Natural killer cell (primary cell): ENCODE results near the gene NPHP1. TPM values are rescaled to one million over a fixed set of nuclear protein-coding genes. Genes with fewer than 3 reads are reported as not detected.
A peak's percentile ranks its signal among the peaks of the same experiment; 100 is the strongest.

Experiments used
- ATAC-seq, 3 donors: fragments of 150-1000 bp in 2 of 3; fragments of 200-7000 bp in 1 of 3; cut with Tn5 transposase; 1 replicate in 1 of 3; 2 replicates in 2 of 3; pipeline ENCODE4 v1.10.0; 2021; ENCODE audit warnings: mild to moderate bottlenecking in 2 of 3, moderate library complexity in 2 of 3
- DNase-seq, 2 donors: peaks; one replicate each; pipeline versions ENCODE4 v3.0.0 to v3.0.0-alpha.2; 2013 to 2021; ENCODE audit warnings: mixed read lengths in 1 of 2
- H3K27ac ChIP-seq: one replicate; pipeline ENCODE4 v1.5.1; 2013; ENCODE audit warnings: mild to moderate bottlenecking, low read length
- H3K27me3 ChIP-seq: one replicate; pipeline ENCODE4 v1.6.1; 2013; ENCODE audit warnings: low read length; ENCODE audit not compliant: control insufficient read depth, insufficient read depth
- H3K36me3 ChIP-seq: one replicate; pipeline ENCODE4 v1.6.1; 2013; ENCODE audit warnings: low read length; ENCODE audit not compliant: control insufficient read depth, insufficient read depth
- H3K4me1 ChIP-seq: one replicate; pipeline ENCODE4 v1.6.1; 2013; ENCODE audit warnings: low read length; ENCODE audit not compliant: control insufficient read depth, insufficient read depth
- H3K4me3 ChIP-seq: one replicate; pipeline ENCODE4 v1.5.1; 2013; ENCODE audit warnings: low read length
- H3K9me3 ChIP-seq: one replicate; pipeline ENCODE4 v1.6.1; 2013; ENCODE audit warnings: low read length; ENCODE audit not compliant: control insufficient read depth, insufficient read depth
- H3K27ac Mint-ChIP-seq, 2 donors: one replicate each; pipeline ENCODE4 v1.8.0; 2022; ENCODE audit warnings: mild to moderate bottlenecking in 2 of 2, mixed read lengths in 2 of 2, moderate library complexity in 1 of 2
- H3K27me3 Mint-ChIP-seq, 2 donors: one replicate each; pipeline ENCODE4 v1.8.0; 2022; ENCODE audit warnings: low read depth in 2 of 2, mixed read lengths in 2 of 2
- H3K36me3 Mint-ChIP-seq: one replicate; pipeline ENCODE4 v1.8.0; 2022; ENCODE audit warnings: mixed read lengths
- H3K4me1 Mint-ChIP-seq, 2 donors: one replicate each; pipeline ENCODE4 v1.8.0; 2022; ENCODE audit warnings: mixed read lengths in 2 of 2
- H3K4me3 Mint-ChIP-seq: one replicate; pipeline ENCODE4 v1.8.0; 2022; ENCODE audit warnings: mild to moderate bottlenecking, moderate library complexity, mixed read lengths
- H3K9me3 Mint-ChIP-seq, 2 donors: one replicate each; pipeline ENCODE4 v1.8.0; 2022; ENCODE audit warnings: mixed read lengths in 2 of 2
- WGBS: methylation state at CpG from one replicate; pipeline ENCODE4 v1.1.7; 2013; ENCODE audit warnings: missing lambda C conversion rate; ENCODE audit not compliant: insufficient coverage; 5-methylcytosine and 5-hydroxymethylcytosine counted together
- intact Hi-C: fragments of 100-400 bp; cut with micrococcal nuclease; formaldehyde crosslinking; loops from one replicate; pipeline ENCODE4 v1.14.2; 2022
- total RNA-seq, 4 donors: library from RNA; stranded (reverse); fragments of 120-200 nt in 1 of 4; gene quantifications; one replicate each; pipeline versions ENCODE4 v1.2.3 to v1.2.4, GENCODE V29; 2013 to 2022
- TF ChIP-seq, protein P1 (sequence below): fragments of 200-600 bp; IDR thresholded peaks from one replicate; pipeline ENCODE4 v1.8.0; 2022; ENCODE audit warnings: antibody characterized with exemption

Gene NPHP1
- total RNA-seq, 3 donors from 2014 or later (not counting 1 experiment from before 2014, with no cell fraction given): 0.11 to 0.30 (median 0.24) TPM

DNA sequence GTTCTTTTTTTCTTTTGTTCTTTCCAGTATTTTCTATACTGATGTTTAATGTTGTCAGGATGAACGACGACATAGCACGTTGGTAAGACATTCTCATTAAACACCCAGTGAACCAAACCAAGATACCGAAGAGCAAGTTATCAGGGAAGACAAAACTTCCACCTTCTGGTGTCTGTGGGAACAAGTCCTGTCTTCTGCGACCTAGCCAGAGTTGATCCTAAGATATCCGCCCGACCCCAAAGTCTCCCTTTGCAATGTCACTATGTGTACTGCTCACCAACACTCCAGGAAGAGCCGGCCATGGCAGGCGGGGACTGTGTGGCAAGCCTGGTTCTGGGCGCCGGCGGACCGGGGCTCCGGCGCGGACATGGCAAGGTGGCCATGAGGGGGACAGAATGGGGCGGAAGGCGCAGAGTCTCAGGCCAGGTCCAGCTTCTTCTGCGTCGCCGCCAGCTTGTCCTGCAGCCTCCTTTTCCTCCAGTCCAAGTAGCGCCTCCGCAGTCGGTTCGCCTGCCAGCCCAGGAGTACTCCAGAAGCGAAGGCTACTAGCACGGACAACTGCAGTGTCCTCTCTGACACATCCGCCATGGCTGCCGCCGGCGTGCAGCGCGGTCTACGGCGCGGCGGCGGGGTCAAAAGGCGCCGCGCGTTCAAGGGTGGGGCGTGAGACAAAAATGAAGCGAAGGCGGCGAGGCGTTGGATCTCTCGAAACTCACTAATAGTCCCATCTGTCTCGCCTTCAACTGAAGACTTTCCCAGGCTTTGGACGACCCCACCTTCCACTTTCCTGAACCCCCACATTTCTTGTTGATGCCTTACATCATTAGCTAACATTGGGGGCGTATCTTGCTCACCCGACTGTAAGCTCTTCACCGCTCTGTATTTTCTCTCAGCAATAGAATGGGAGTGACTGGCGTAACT, 7.4 kb upstream of the NPHP1 start, which contains the start of gene MTLN:
TSS of gene MTLN (minus strand) at position 610 of the 921 bp plus-strand sequence. CDS start at position 588, 22 bp downstream.
- H3K27me3 ChIP-seq: peaks cover 4% of the 10 kb centered on the region
- H3K4me3 ChIP-seq: peak within 1 kb of the TSS; percentile 61
- no peaks in the 10 kb centered on the region for H3K9me3 Mint-ChIP-seq
- peak; percentile 87 to 97 (median 97) for ATAC-seq
- H3K36me3 Mint-ChIP-seq: no peaks in the 10 kb centered on the region
- peak within 1 kb of the TSS; percentile 84 to 91 for H3K27ac Mint-ChIP-seq
- WGBS: 8% methylated on average over 53 of the region's 54 CpGs
- peaks cover 5% of the 10 kb centered on the region for H3K4me1 ChIP-seq
- intact Hi-C loops: loop anchor here (1.0 kb wide), 1 partner anchor 8 kb away; no protein-coding TSS in a partner anchor
- peaks cover 15 to 21% of the 10 kb centered on the region in 2 donors for H3K4me1 Mint-ChIP-seq
- H3K36me3 ChIP-seq: peaks cover 3% of the 10 kb centered on the region
- TF ChIP-seq, protein P1, sequence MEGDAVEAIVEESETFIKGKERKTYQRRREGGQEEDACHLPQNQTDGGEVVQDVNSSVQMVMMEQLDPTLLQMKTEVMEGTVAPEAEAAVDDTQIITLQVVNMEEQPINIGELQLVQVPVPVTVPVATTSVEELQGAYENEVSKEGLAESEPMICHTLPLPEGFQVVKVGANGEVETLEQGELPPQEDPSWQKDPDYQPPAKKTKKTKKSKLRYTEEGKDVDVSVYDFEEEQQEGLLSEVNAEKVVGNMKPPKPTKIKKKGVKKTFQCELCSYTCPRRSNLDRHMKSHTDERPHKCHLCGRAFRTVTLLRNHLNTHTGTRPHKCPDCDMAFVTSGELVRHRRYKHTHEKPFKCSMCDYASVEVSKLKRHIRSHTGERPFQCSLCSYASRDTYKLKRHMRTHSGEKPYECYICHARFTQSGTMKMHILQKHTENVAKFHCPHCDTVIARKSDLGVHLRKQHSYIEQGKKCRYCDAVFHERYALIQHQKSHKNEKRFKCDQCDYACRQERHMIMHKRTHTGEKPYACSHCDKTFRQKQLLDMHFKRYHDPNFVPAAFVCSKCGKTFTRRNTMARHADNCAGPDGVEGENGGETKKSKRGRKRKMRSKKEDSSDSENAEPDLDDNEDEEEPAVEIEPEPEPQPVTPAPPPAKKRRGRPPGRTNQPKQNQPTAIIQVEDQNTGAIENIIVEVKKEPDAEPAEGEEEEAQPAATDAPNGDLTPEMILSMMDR: no peak
- peaks cover 3% of the 10 kb centered on the region for H3K9me3 ChIP-seq
- H3K27ac ChIP-seq: peak within 1 kb of the TSS; percentile 54
- DNase-seq: peak; percentile 77 to 85
- peak within 1 kb of the TSS; percentile 95 for H3K4me3 Mint-ChIP-seq
- H3K27me3 Mint-ChIP-seq: peaks cover 21 to 33% of the 10 kb centered on the region in 2 donors

DNA sequence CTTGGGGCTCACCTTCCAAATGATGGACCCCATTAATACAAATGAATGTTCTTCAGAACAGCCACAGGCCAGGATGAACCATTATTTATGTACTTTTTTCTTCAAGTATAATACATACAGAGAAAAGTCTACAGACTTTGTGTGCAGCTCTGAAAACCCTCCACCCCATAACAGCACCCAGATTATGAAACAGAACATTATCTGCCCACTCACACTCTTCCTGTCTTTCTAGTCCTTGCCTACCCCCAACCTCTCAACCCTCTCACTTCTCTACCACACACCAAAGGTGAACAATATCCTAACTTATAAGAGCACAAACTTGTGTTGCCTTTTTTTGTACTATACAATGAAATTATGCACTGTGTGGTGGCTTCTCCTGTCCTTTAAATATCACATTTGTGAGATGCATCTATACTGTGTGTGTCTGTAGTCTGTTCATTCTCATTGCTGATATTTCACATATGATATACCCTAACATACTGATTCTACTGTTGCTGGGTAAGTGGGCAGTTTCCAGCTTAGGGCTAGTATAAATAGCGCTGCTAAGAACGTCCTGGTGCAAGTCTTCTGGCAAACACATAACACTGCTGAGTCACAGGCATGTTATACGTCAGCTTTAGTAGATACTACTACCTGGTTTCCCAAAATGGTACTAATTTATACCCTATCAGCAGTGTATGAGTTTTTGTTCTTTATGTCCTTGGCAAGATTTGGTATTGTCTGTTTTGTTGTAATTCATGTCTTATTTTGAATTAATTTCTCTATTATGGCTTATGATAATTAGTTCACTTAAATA, 1.0 kb upstream of the NPHP1 start:
- intact Hi-C loops: no loop called here
- no peaks in the 10 kb centered on the region for H3K9me3 Mint-ChIP-seq
- H3K4me1 Mint-ChIP-seq: peaks cover 20 to 28% of the 10 kb centered on the region in 2 donors
- TF ChIP-seq, protein P1: no peak
- H3K4me3 ChIP-seq: no peak overlapping the region
- H3K27ac ChIP-seq: no peak overlapping the region
- H3K27ac Mint-ChIP-seq: peak overlapping the region; percentile 71 to 89
- H3K4me1 ChIP-seq: peaks cover 6% of the 10 kb centered on the region
- DNase-seq (no peak), ATAC-seq (no peak)
- no peaks in the 10 kb centered on the region for H3K27me3 ChIP-seq
- no peaks in the 10 kb centered on the region for H3K27me3 Mint-ChIP-seq
- WGBS: 67% methylated on average over 2 of the region's 3 CpGs
- H3K36me3 ChIP-seq: peaks cover 3% of the 10 kb centered on the region
- peak overlapping the region; percentile 88 for H3K4me3 Mint-ChIP-seq
- no peaks in the 10 kb centered on the region for H3K36me3 Mint-ChIP-seq
- H3K9me3 ChIP-seq: no peaks in the 10 kb centered on the region

DNA sequence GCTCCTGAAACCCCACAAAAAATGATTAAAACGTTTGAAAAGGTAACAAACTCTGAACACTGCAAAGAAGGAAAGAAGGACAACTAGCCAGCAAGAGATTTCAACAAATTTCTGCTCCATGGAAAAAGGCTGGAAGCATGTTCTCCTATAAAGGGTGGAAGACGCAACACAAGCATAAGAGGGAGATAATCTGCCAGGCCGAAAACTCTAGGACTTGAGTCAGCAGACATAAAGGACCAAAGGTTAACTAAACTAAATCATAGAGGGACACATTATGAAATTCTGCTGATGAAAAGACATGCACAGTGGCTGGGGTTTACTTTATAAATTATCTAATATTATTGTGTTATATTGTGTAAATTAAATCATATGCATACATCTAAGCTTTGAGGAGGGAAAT, 6.8 kb downstream of the NPHP1 start:
- WGBS: 86% methylated on average over 3 of the region's 3 CpGs

More for the DNA sequence above, 6.8 kb downstream of the NPHP1 start:
- Histone ChIP-seq H3K9me3 (no peaks in the 10 kb centered on the region), H3K36me3 (no peaks in the 10 kb centered on the region), H3K4me3 (no peak overlapping the region), H3K27me3 (no peaks in the 10 kb centered on the region), H3K27ac (no peak overlapping the region), H3K4me1 (no peaks in the 10 kb centered on the region)
- peaks cover 3 to 14% of the 10 kb centered on the region in 2 donors for H3K27me3 Mint-ChIP-seq
- TF ChIP-seq, protein P1: no peak
- H3K36me3 Mint-ChIP-seq: no peaks in the 10 kb centered on the region
- no peaks in the 10 kb centered on the region for H3K9me3 Mint-ChIP-seq
- ATAC-seq (no peak), DNase-seq (no peak)
- no peak overlapping the region for H3K4me3 Mint-ChIP-seq
- intact Hi-C loops: no loop called here
- no peak overlapping the region for H3K27ac Mint-ChIP-seq
- no peaks in the 10 kb centered on the region for H3K4me1 Mint-ChIP-seq
